Stimulated activated CD8-positive, alpha-beta memory T cell treated with anti-CD3 and anti-CD28 coated beads, Interleukin-7, amount 100 ng/mL, for 1 hour (primary cell): Measurements from ENCODE around the gene PIGO.

Experiments
- DNase-seq, 2 donors: peaks; one replicate each; pipeline ENCODE4 v3.0.0-alpha.2; 2020; ENCODE audit warnings: low read depth in 2 of 2

The PIGO gene

GRCh38 chr9:35071814-35072460 lies 24.5 kb downstream of the PIGO start:
- peak; percentile 39 to 44 for DNase-seq

GRCh38 chr9:35070823-35071813 lies 25.3 kb downstream of the PIGO start:
- DNase-seq = no peak

- DNase-seq = no peak
Observed at GRCh38 chr9:35069020-35069419, 27.4 kb downstream of the PIGO start.

GRCh38 chr9:35067056-35067455 lies 29.3 kb downstream of the PIGO start:
- no peak for DNase-seq

- DNase-seq = no peak
Observed at GRCh38 chr9:35060548-35061207, 35.7 kb downstream of the PIGO start.

- no peak for DNase-seq
Observed at GRCh38 chr9:35059438-35059837, 37.0 kb downstream of the PIGO start.

- no peak for DNase-seq
Observed at GRCh38 chr9:35057271-35057620, 39.1 kb downstream of the PIGO start.

GRCh38 chr9:35056571-35057270 lies 39.7 kb downstream of the PIGO start:
- no peak for DNase-seq

- DNase-seq = no peak
Observed at GRCh38 chr9:35054871-35055644, 41.3 kb downstream of the PIGO start.

GRCh38 chr9:35054185-35054835 lies 42.1 kb downstream of the PIGO start:
- DNase-seq = no peak

GRCh38 chr9:35051069-35051967 lies 45.1 kb downstream of the PIGO start:
- DNase-seq = peak in 1 of 2 donors; percentile 29

- DNase-seq = no peak
Observed at GRCh38 chr9:35048511-35048910, 47.9 kb downstream of the PIGO start.

GRCh38 chr9:35044071-35044470 lies 52.3 kb downstream of the PIGO start:
- no peak for DNase-seq

GRCh38 chr9:35042891-35043545 lies 53.4 kb downstream of the PIGO start:
- no peak for DNase-seq

- no peak for DNase-seq
Observed at GRCh38 chr9:35042081-35042604, 54.2 kb downstream of the PIGO start.
